Sigmoid colon (tissue), 7 donors: ENCODE results near the gene PCYOX1L. TPM values are rescaled to one million over a fixed set of nuclear protein-coding genes. Genes with fewer than 3 reads are reported as not detected.

Source experiments
- DNase-seq: peaks from one replicate; pipeline ENCODE4 v3.0.0-alpha.2; 2019
- H3K27ac ChIP-seq, 4 donors: fragments of 200-600 bp; sonication (generic); one replicate each; pipeline ENCODE4 v1.5.1; 2016 to 2019; ENCODE audit warnings: mild to moderate bottlenecking in 1 of 4
- H3K27me3 ChIP-seq, 3 donors: fragments of 200-600 bp; sonication (generic); one replicate each; pipeline ENCODE4 v1.5.1; 2019; ENCODE audit warnings: mild to moderate bottlenecking in 1 of 3
- H3K36me3 ChIP-seq, 4 donors: fragments of 200-600 bp; sonication (generic); one replicate each; pipeline ENCODE4 v1.5.1; 2016 to 2019
- H3K4me1 ChIP-seq, 4 donors: fragments of 200-600 bp; sonication (generic); one replicate each; pipeline ENCODE4 v1.5.1; 2017 to 2019
- H3K4me3 ChIP-seq, 4 donors: fragments of 200-600 bp; sonication (generic); one replicate each; pipeline ENCODE4 v1.5.1; 2017 to 2019; ENCODE audit warnings: mild to moderate bottlenecking in 2 of 4, moderate library complexity in 1 of 4
- H3K9me3 ChIP-seq, 4 donors: fragments of 200-600 bp in 3 of 4; sonication (generic) in 3 of 4; one replicate each; pipeline versions ENCODE4 v1.5.1 to v1.6.1; 2013 to 2019
- EP300 ChIP-seq, 4 donors: sonication (generic); formaldehyde crosslinking; IDR thresholded peaks; one replicate each; pipeline ENCODE4 v1.6.1; 2017; ENCODE audit warnings: antibody characterized with exemption in 4 of 4
- POLR2A ChIP-seq, 2 donors: fragments of 450-650 bp; IDR thresholded peaks; one replicate each; pipeline ENCODE4 v1.6.1; 2016; ENCODE audit warnings: antibody characterized with exemption in 2 of 2, mild to moderate bottlenecking in 2 of 2, moderate library complexity in 2 of 2
- POLR2AphosphoS5 ChIP-seq, 4 donors: sonication (generic); formaldehyde crosslinking; IDR thresholded peaks; one replicate each; pipeline ENCODE4 v1.6.1; 2017; ENCODE audit warnings: antibody characterized with exemption in 4 of 4
- WGBS, 2 donors: extraction: QIAGEN DNeasy Blood & Tissue Kit; methylation state at CpG; one replicate each; pipeline ENCODE4 v1.1.7; 2013; 5-methylcytosine and 5-hydroxymethylcytosine counted together
- intact Hi-C: fragments of 100-400 bp; cut with DNase I; formaldehyde crosslinking; loops from one replicate; pipeline ENCODE4 v1.15.1; 2023
- polyA plus RNA-seq, 3 donors: library from polyadenylated mRNA; stranded (reverse); fragments of 200-250 nt; gene quantifications; one replicate each; pipeline ENCODE4 v1.2.3, GENCODE V29; 2013
- total RNA-seq, 4 donors: library from RNA; depleted of rRNA; stranded (reverse); fragments of >200 nt; gene quantifications; one replicate each; pipeline ENCODE4 v1.1.0, GENCODE V29; 2016
- TF ChIP-seq, protein P1 (sequence below), 4 experiments: fragments of 450-650 bp in 3 of 4; fragments of 200-600 bp in 1 of 4; IDR thresholded peaks; one replicate each; pipeline ENCODE4 v1.5.1; 2016 to 2019; ENCODE audit warnings: antibody characterized with exemption in 4 of 4, mild to moderate bottlenecking in 3 of 4, moderate library complexity in 2 of 4
- donor health status: healthy with polysubstance abuse.
- donor health status: Bipolar disorder and iron deficiency.
- donor health status: healthy.

PCYOX1L gene
- total and polyA plus RNA-seq, 7 donors = 0.69 to 7.4 (median 3.3) TPM

GRCh38 chr5:149333711-149334443 is 24.0 kb upstream of the PCYOX1L start:
- 86% methylated on average over 2 of the region's 2 CpGs for whole genome bisulfite sequencing, 2 donors
- no peaks in the 10 kb centered on the region for H3K9me3 ChIP-seq
- H3K27ac ChIP-seq = no peak overlapping the region
- TF ChIP-seq POLR2A (IDR thresholded peaks at IDR 0.05) = no peak
- TF ChIP-seq, protein P1, sequence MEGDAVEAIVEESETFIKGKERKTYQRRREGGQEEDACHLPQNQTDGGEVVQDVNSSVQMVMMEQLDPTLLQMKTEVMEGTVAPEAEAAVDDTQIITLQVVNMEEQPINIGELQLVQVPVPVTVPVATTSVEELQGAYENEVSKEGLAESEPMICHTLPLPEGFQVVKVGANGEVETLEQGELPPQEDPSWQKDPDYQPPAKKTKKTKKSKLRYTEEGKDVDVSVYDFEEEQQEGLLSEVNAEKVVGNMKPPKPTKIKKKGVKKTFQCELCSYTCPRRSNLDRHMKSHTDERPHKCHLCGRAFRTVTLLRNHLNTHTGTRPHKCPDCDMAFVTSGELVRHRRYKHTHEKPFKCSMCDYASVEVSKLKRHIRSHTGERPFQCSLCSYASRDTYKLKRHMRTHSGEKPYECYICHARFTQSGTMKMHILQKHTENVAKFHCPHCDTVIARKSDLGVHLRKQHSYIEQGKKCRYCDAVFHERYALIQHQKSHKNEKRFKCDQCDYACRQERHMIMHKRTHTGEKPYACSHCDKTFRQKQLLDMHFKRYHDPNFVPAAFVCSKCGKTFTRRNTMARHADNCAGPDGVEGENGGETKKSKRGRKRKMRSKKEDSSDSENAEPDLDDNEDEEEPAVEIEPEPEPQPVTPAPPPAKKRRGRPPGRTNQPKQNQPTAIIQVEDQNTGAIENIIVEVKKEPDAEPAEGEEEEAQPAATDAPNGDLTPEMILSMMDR (IDR thresholded peaks at IDR 0.05) = no peak
- TF ChIP-seq POLR2AphosphoS5 (IDR thresholded peaks at IDR 0.05) = no peak
- TF ChIP-seq EP300 (IDR thresholded peaks at IDR 0.05) = no peak
- no peak for DNase-seq
- H3K36me3 ChIP-seq = peaks cover 0 to 5% (median 0%) of the 10 kb centered on the region in 4 donors
- H3K27me3 ChIP-seq = no peaks in the 10 kb centered on the region
- H3K4me1 ChIP-seq = no peaks in the 10 kb centered on the region
- intact Hi-C loops = no loop called here
- no peak overlapping the region for H3K4me3 ChIP-seq

GRCh38 chr5:149337736-149338135 is 20.1 kb upstream of the PCYOX1L start:
- Histone ChIP-seq H3K36me3 (no peaks in the 10 kb centered on the region), H3K27ac (no peak overlapping the region), H3K4me1 (no peaks in the 10 kb centered on the region), H3K4me3 (no peak overlapping the region), H3K27me3 (no peaks in the 10 kb centered on the region), H3K9me3 (no peaks in the 10 kb centered on the region)
- no peak for DNase-seq
- intact Hi-C loops = no loop called here
- WGBS, 2 donors = 82 to 97% methylated on average over 4 of the region's 4 CpGs
- TF ChIP-seq EP300 (IDR thresholded peaks at IDR 0.05) (no peak), POLR2AphosphoS5 (IDR thresholded peaks at IDR 0.05) (no peak), POLR2A (IDR thresholded peaks at IDR 0.05) (no peak)
- TF ChIP-seq, protein P1 (IDR thresholded peaks at IDR 0.05) = no peak

DNA sequence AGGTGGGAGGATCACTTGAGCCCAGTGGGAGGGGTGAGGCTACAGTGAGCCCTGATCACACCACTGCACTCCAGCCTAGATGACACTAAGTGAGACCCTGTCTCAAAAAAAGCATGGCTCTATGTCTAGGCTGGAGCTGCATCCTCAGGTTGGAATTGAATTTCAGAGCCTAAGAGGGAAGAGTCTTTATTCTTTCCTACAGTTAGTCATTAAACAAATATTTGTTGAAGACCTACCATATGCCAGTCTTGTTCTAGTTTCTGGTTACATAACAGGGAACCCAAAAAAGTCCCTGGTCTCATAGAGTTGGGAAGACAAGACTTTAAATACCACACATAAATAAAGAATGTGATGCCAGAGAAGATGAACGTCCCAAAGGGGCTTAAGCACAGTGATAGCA is 19.5 kb upstream of the PCYOX1L start:
- DNase-seq = no peak
- Histone ChIP-seq H3K27me3 (no peaks in the 10 kb centered on the region), H3K36me3 (no peaks in the 10 kb centered on the region), H3K9me3 (no peaks in the 10 kb centered on the region), H3K27ac (no peak overlapping the region), H3K4me3 (no peak overlapping the region), H3K4me1 (no peaks in the 10 kb centered on the region)
- WGBS, 2 donors = 73 to 75% methylated on average over 1 of the region's 1 CpG
- TF ChIP-seq EP300 (IDR thresholded peaks at IDR 0.05) (no peak), POLR2A (IDR thresholded peaks at IDR 0.05) (no peak), POLR2AphosphoS5 (IDR thresholded peaks at IDR 0.05) (no peak)
- TF ChIP-seq, protein P1 (IDR thresholded peaks at IDR 0.05) = no peak
- intact Hi-C loops = no loop called here

GRCh38 chr5:149340920-149341319 is 16.9 kb upstream of the PCYOX1L start:
- whole genome bisulfite sequencing, 2 donors = 59 to 67% methylated on average over 1 of the region's 1 CpG
- no peak for DNase-seq
- no peaks in the 10 kb centered on the region for H3K27me3 ChIP-seq
- H3K36me3 ChIP-seq = no peaks in the 10 kb centered on the region
- peaks cover 0 to 10% (median 8%) of the 10 kb centered on the region in 4 donors for H3K4me1 ChIP-seq
- intact Hi-C loops = no loop called here
- no peak for TF ChIP-seq POLR2AphosphoS5 (IDR thresholded peaks at IDR 0.05)
- TF ChIP-seq POLR2A (IDR thresholded peaks at IDR 0.05) = no peak
- no peaks in the 10 kb centered on the region for H3K9me3 ChIP-seq
- no peak overlapping the region for H3K4me3 ChIP-seq
- no peak overlapping the region for H3K27ac ChIP-seq

- H3K36me3 ChIP-seq = no peaks in the 10 kb centered on the region
- H3K27me3 ChIP-seq = no peaks in the 10 kb centered on the region
- no peak overlapping the region for H3K27ac ChIP-seq
- H3K4me1 ChIP-seq = peaks cover 0 to 16% (median 12%) of the 10 kb centered on the region in 4 donors
- DNase-seq = no peak
- TF ChIP-seq POLR2AphosphoS5 (IDR thresholded peaks at IDR 0.05) = no peak
- no peak for TF ChIP-seq EP300 (IDR thresholded peaks at IDR 0.05)
- TF ChIP-seq POLR2A (IDR thresholded peaks at IDR 0.05) = no peak
- TF ChIP-seq, protein P1 (IDR thresholded peaks at IDR 0.05) = no peak
- H3K9me3 ChIP-seq = no peaks in the 10 kb centered on the region
- intact Hi-C loops = no loop called here
- no peak overlapping the region for H3K4me3 ChIP-seq
These were observed 16.0 kb upstream of the PCYOX1L start for GRCh38 chr5:149341876-149342275.
